Thyroid gland (tissue), 4 donors: ENCODE measurements around the gene TGFBR3.

ENCODE experiments used
- POLR2A ChIP-seq, 2 donors: fragments of 450-650 bp; IDR thresholded peaks; one replicate each; pipeline ENCODE4 v1.6.1; 2017; ENCODE audit warnings: antibody characterized with exemption in 2 of 2, mild to moderate bottlenecking in 2 of 2, moderate library complexity in 1 of 2
- TF ChIP-seq, protein P1 (sequence below), 6 experiments: fragments of 200-600 bp in 3 of 6; fragments of 450-650 bp in 3 of 6; sonication (generic) in 3 of 6; IDR thresholded peaks; one replicate each; pipeline ENCODE4 v1.5.1; 2016 to 2019; ENCODE audit warnings: antibody characterized with exemption in 6 of 6, mild to moderate bottlenecking in 2 of 6, inconsistent platforms in 1 of 6, moderate library complexity in 1 of 6

DNA sequence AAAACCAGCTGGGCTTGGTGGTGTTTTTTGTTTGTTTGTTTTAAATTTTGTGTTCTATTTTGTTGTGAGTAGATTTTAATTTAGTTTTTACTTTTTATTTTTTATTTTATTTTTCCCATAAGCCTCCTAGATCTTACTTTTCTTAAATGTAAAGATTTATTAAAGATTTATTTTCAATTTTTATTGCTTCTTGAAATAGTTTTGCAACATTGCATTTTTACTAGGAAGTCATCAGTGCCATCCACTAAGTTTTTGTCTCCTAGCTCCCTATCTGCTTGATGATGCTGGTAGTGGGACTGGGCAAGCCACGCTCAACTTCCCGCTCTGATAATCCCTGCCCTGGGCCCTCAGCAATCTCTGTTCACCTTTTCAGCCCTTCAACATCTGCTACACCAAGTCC is 209.9 kb downstream of the TGFBR3 start:
- TF ChIP-seq, protein P1, sequence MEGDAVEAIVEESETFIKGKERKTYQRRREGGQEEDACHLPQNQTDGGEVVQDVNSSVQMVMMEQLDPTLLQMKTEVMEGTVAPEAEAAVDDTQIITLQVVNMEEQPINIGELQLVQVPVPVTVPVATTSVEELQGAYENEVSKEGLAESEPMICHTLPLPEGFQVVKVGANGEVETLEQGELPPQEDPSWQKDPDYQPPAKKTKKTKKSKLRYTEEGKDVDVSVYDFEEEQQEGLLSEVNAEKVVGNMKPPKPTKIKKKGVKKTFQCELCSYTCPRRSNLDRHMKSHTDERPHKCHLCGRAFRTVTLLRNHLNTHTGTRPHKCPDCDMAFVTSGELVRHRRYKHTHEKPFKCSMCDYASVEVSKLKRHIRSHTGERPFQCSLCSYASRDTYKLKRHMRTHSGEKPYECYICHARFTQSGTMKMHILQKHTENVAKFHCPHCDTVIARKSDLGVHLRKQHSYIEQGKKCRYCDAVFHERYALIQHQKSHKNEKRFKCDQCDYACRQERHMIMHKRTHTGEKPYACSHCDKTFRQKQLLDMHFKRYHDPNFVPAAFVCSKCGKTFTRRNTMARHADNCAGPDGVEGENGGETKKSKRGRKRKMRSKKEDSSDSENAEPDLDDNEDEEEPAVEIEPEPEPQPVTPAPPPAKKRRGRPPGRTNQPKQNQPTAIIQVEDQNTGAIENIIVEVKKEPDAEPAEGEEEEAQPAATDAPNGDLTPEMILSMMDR (IDR thresholded peaks at IDR 0.05): no peak
- TF ChIP-seq POLR2A (IDR thresholded peaks at IDR 0.05): no peak
